SK-N-SH (cell line): ENCODE data around the gene PRM3. TPM values are rescaled to one million over a fixed set of nuclear protein-coding genes. Genes with fewer than 3 reads are reported as not detected.

Experiments used
- CTCF ChIA-PET: fragments of 300-600, 350-600 bp; formaldehyde crosslinking; extraction: SDS; loops from one replicate; lab custom pipeline; 2021; lab: Yijun Ruan, JAX
- POLR2A ChIA-PET: fragments of 350-600 bp; sonication (Branson Sonifier 250); formaldehyde crosslinking; extraction: SDS; loops from one replicate; lab custom pipeline; 2020; ENCODE audit warnings: antibody characterized with exemption, inconsistent platforms; lab: Yijun Ruan, JAX
- DNase-seq: peaks from one replicate; pipeline ENCODE4 v3.0.0; 2012
- H2AFZ ChIP-seq: fragments of 200-600 bp; sonication (generic); 2 replicates; pipeline ENCODE4 v1.8.1; 2016; ENCODE audit warnings: antibody characterized with exemption, mild to moderate bottlenecking, low read depth
- H3F3A ChIP-seq: fragments of 200-600 bp; sonication (generic); replicated peaks from 2 replicates; pipeline ENCODE3; 2016; ENCODE audit warnings: antibody characterized with exemption, mild to moderate bottlenecking; ENCODE audit not compliant: insufficient read depth
- H3K27ac ChIP-seq, 2 experiments: fragments of 200-500 bp in 1 of 2; fragments of 200-600 bp in 1 of 2; sonication (Bioruptor generic) in 1 of 2; sonication (generic), shearing (Covaris generic) in 1 of 2; 2 replicates each; pipeline versions ENCODE4 v1.5.1 to v1.6.1; 2014 to 2016; ENCODE audit warnings: low read depth in 2 of 2, inconsistent platforms in 1 of 2, low read length in 1 of 2, mild to moderate bottlenecking in 1 of 2, mixed read lengths in 1 of 2
- H3K27me3 ChIP-seq: fragments of 200-600 bp; sonication (generic), shearing (Covaris generic); 2 replicates; pipeline ENCODE4 v1.6.1; 2016; ENCODE audit warnings: mixed run types; ENCODE audit not compliant: insufficient read depth
- H3K36me3 ChIP-seq, 2 experiments: fragments of 200-500 bp in 1 of 2; fragments of 200-600 bp in 1 of 2; sonication (Bioruptor generic) in 1 of 2; sonication (generic) in 1 of 2; replicated peaks in 1 of 2; 2 replicates each; pipeline versions ENCODE3 to v1.5.1; 2014 to 2016; ENCODE audit warnings: low read length in 1 of 2, mild to moderate bottlenecking in 1 of 2; ENCODE audit not compliant: insufficient read depth in 2 of 2, control insufficient read depth in 1 of 2
- H3K4me1 ChIP-seq, 2 experiments: fragments of 200-500 bp in 1 of 2; fragments of 200-600 bp in 1 of 2; sonication (Bioruptor generic) in 1 of 2; sonication (generic), shearing (Covaris generic) in 1 of 2; 2 replicates each; pipeline versions ENCODE4 v1.5.1 to v1.6.1; 2014 to 2016; ENCODE audit warnings: low read depth in 1 of 2, low read length in 1 of 2, mixed run types in 1 of 2; ENCODE audit not compliant: insufficient read depth in 2 of 2, control insufficient read depth in 1 of 2
- H3K4me2 ChIP-seq: fragments of 200-600 bp; sonication (generic), shearing (Covaris generic); 2 replicates; pipeline ENCODE4 v1.6.1; 2017; ENCODE audit warnings: mixed run types
- H3K4me3 ChIP-seq, 2 experiments: fragments of 200-500 bp in 1 of 2; fragments of 200-600 bp in 1 of 2; sonication (Bioruptor generic) in 1 of 2; sonication (generic), shearing (Covaris generic) in 1 of 2; 2 replicates each; pipeline versions ENCODE4 v1.5.1 to v1.8.1; 2014 to 2016; ENCODE audit warnings: low read depth in 2 of 2, inconsistent platforms in 1 of 2, low read length in 1 of 2, mild to moderate bottlenecking in 1 of 2, mixed read lengths in 1 of 2, moderate library complexity in 1 of 2
- H3K79me2 ChIP-seq: fragments of 200-600 bp; sonication (generic); 2 replicates; pipeline ENCODE4 v1.8.1; 2017; ENCODE audit warnings: mild to moderate bottlenecking; ENCODE audit not compliant: insufficient read depth
- H3K9ac ChIP-seq: fragments of 200-600 bp; sonication (generic); 2 replicates; pipeline ENCODE4 v1.6.1; 2017; ENCODE audit warnings: mixed run types
- H3K9me2 ChIP-seq: fragments of 200-600 bp; sonication (generic); 2 replicates; pipeline ENCODE4 v1.6.1; 2017; ENCODE audit warnings: mixed run types
- H3K9me3 ChIP-seq: fragments of 200-600 bp; sonication (generic); 2 replicates; pipeline ENCODE4 v1.6.1; 2017; ENCODE audit warnings: mixed run types, mild to moderate bottlenecking, moderate library complexity
- H4K20me1 ChIP-seq: fragments of 200-600 bp; sonication (generic); 2 replicates; pipeline ENCODE4 v1.6.1; 2017; ENCODE audit warnings: mild to moderate bottlenecking, mixed run types; ENCODE audit not compliant: insufficient read depth
- ELF1 ChIP-seq: IDR thresholded peaks from 2 replicates; pipeline ENCODE4 v1.4.0; 2012
- EZH2phosphoT487 ChIP-seq: fragments of 200-600 bp; sonication (generic); IDR thresholded peaks from 2 replicates; pipeline ENCODE4 v1.6.1; 2017; ENCODE audit warnings: low read depth, mixed run types, mild to moderate bottlenecking, antibody characterized with exemption, moderate library complexity, borderline replicate concordance
- FOXM1 ChIP-seq: IDR thresholded peaks from 2 replicates; pipeline ENCODE4 v1.4.0; 2012; ENCODE audit warnings: low read depth, mild to moderate bottlenecking
- GABPA ChIP-seq: IDR thresholded peaks from 2 replicates; pipeline ENCODE4 v1.4.0; 2012; ENCODE audit warnings: low read depth, mild to moderate bottlenecking
- GATA2 ChIP-seq: sonication (generic); formaldehyde crosslinking; IDR thresholded peaks from 2 replicates; pipeline ENCODE4 v1.5.0; 2020; ENCODE audit warnings: mild to moderate bottlenecking, missing genetic modification reagents
- MAX ChIP-seq: IDR thresholded peaks from 2 replicates; pipeline ENCODE4 v1.4.0; 2012; ENCODE audit warnings: low read depth
- MEF2A ChIP-seq: IDR thresholded peaks from 2 replicates; pipeline ENCODE4 v1.4.0; 2012; ENCODE audit warnings: low read depth, borderline replicate concordance
- NFIC ChIP-seq: IDR thresholded peaks from 2 replicates; pipeline ENCODE4 v1.4.0; 2012; ENCODE audit warnings: borderline replicate concordance
- NRF1 ChIP-seq: IDR thresholded peaks from 2 replicates; pipeline ENCODE4 v1.6.1; 2012; ENCODE audit warnings: low read depth, mild to moderate bottlenecking, low read length
- PBX3 ChIP-seq: IDR thresholded peaks from 2 replicates; pipeline ENCODE4; 2012
- RFX5 ChIP-seq: IDR thresholded peaks from 2 replicates; pipeline ENCODE4 v1.6.1; 2012; ENCODE audit warnings: mild to moderate bottlenecking, improper control_type of control experiment, low read length
- RXRA ChIP-seq: IDR thresholded peaks from 2 replicates; pipeline ENCODE4 v1.4.0; 2012; ENCODE audit warnings: low read depth, mild to moderate bottlenecking, borderline replicate concordance
- TCF12 ChIP-seq: IDR thresholded peaks from 2 replicates; pipeline ENCODE4 v1.4.0; 2012
- TEAD4 ChIP-seq: IDR thresholded peaks from 2 replicates; pipeline ENCODE4 v1.4.0; 2012; ENCODE audit warnings: mild to moderate bottlenecking, borderline replicate concordance; ENCODE audit not compliant: insufficient read depth
- WGBS: methylation state at CpG from one replicate; pipeline ENCODE4 v1.1.6; 2017; ENCODE audit warnings: low lambda C conversion rate; 5-methylcytosine and 5-hydroxymethylcytosine counted together
- polyA plus RNA-seq, 3 experiments: library from polyadenylated mRNA; depleted of rRNA; stranded (reverse); fragments of >200 nt; gene quantifications; 2 replicates each; pipeline ENCODE4 v1.2.3, GENCODE V29; 2012
- TF ChIP-seq, protein P1 (sequence below): IDR thresholded peaks from 2 replicates; pipeline ENCODE4 v1.6.1; 2012; ENCODE audit warnings: mild to moderate bottlenecking, low read depth, low read length, moderate library complexity

The PRM3 gene
- polyA plus RNA-seq, 1 of the 3 experiments (the other 2 are of a cell fraction), result not detected

DNA sequence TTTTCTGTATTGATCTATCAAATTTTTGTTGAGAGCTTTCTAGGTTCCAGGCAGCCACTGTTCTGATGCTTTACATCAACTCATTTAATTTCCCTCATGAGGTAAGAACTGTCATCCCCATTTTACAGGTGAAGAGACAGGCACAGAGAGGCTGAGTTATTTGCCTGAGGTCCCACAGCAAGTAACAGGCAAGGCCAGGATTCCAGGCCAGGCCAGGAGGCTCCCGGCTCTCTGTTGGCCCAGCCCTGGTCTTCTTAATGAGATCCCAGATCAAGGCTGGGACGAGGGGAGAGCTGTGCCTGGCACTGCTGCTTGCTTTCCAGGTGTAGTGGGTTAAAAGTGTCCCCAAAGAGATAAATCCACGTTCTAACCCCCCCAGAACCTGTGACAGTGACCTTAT is 49.4 kb upstream of the PRM3 start:
- H3F3A ChIP-seq, result peaks cover 4% of the 10 kb centered on the region
- no peak overlapping the region for H2AFZ ChIP-seq
- H3K27me3 ChIP-seq, result no peaks in the 10 kb centered on the region
- H3K9ac ChIP-seq, result no peak overlapping the region
- POLR2A ChIA-PET, result no interaction called here
- H3K4me3 ChIP-seq, result no peak overlapping the region
- no peaks in the 10 kb centered on the region for H3K36me3 ChIP-seq
- no peak for DNase-seq
- no peaks in the 10 kb centered on the region for H3K79me2 ChIP-seq
- no peaks in the 10 kb centered on the region for H3K9me2 ChIP-seq
- H3K9me3 ChIP-seq, result no peaks in the 10 kb centered on the region
- CTCF ChIA-PET, result no interaction called here
- WGBS, result 69% methylated on average over 3 of the region's 3 CpGs
- H3K4me1 ChIP-seq, result peaks cover 0 to 3% of the 10 kb centered on the region in 2 experiments; a peak in 1 of 4 replicates
- H4K20me1 ChIP-seq, result no peaks in the 10 kb centered on the region
- no peak for TF ChIP-seq FOXM1
- no peak overlapping the region for H3K27ac ChIP-seq
- no peak overlapping the region for H3K4me2 ChIP-seq

- Histone ChIP-seq H3F3A (peaks cover 4% of the 10 kb centered on the region), H3K9me2 (no peaks in the 10 kb centered on the region), H3K79me2 (no peaks in the 10 kb centered on the region), H3K4me2 (no peak overlapping the region), H2AFZ (no peak overlapping the region), H3K36me3 (no peaks in the 10 kb centered on the region), H3K9me3 (no peaks in the 10 kb centered on the region), H3K9ac (no peak overlapping the region), H4K20me1 (no peaks in the 10 kb centered on the region), H3K27ac (no peak overlapping the region), H3K4me1 (peaks cover 0 to 3% of the 10 kb centered on the region in 2 experiments; a peak in 1 of 4 replicates), H3K27me3 (no peaks in the 10 kb centered on the region), H3K4me3 (no peak overlapping the region)
- no peak for TF ChIP-seq EZH2phosphoT487
- no peak for TF ChIP-seq MAX
- no peak for TF ChIP-seq PBX3
- no peak for TF ChIP-seq MEF2A
- no peak for TF ChIP-seq NFIC
- no peak for TF ChIP-seq RFX5
- TF ChIP-seq TCF12, result no peak
- no peak for TF ChIP-seq RXRA
- TF ChIP-seq ELF1, result no peak
- no peak for TF ChIP-seq GABPA
- no peak for TF ChIP-seq TEAD4
- TF ChIP-seq, protein P1, sequence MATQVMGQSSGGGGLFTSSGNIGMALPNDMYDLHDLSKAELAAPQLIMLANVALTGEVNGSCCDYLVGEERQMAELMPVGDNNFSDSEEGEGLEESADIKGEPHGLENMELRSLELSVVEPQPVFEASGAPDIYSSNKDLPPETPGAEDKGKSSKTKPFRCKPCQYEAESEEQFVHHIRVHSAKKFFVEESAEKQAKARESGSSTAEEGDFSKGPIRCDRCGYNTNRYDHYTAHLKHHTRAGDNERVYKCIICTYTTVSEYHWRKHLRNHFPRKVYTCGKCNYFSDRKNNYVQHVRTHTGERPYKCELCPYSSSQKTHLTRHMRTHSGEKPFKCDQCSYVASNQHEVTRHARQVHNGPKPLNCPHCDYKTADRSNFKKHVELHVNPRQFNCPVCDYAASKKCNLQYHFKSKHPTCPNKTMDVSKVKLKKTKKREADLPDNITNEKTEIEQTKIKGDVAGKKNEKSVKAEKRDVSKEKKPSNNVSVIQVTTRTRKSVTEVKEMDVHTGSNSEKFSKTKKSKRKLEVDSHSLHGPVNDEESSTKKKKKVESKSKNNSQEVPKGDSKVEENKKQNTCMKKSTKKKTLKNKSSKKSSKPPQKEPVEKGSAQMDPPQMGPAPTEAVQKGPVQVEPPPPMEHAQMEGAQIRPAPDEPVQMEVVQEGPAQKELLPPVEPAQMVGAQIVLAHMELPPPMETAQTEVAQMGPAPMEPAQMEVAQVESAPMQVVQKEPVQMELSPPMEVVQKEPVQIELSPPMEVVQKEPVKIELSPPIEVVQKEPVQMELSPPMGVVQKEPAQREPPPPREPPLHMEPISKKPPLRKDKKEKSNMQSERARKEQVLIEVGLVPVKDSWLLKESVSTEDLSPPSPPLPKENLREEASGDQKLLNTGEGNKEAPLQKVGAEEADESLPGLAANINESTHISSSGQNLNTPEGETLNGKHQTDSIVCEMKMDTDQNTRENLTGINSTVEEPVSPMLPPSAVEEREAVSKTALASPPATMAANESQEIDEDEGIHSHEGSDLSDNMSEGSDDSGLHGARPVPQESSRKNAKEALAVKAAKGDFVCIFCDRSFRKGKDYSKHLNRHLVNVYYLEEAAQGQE, result no peak
- TF ChIP-seq GATA2 (CRISPR knock-in tag), result no peak
- no peak for TF ChIP-seq NRF1
- WGBS, result 53% methylated on average over 5 of the region's 5 CpGs
- DNase-seq, result no peak
- POLR2A ChIA-PET, result no interaction called here
- CTCF ChIA-PET, result no interaction called here
Observed at GRCh38 chr16:11321662-11322061, 48.2 kb upstream of the PRM3 start.
